Stimulated activated CD4-positive, alpha-beta T cell treated with anti-CD3 and anti-CD28 coated beads, Interleukin-4, amount 100 ng/mL, for 1 hour (primary cell): ENCODE measurements around the gene HNRNPUL1.
A peak's percentile ranks its signal among the peaks of the same experiment; 100 is the strongest.
"Not testable (repeated sequence)": the region's sequence is repeated elsewhere in the genome, so short reads cannot be mapped to it uniquely, and the experiment has no call there.

Experiments used
- DNase-seq: peaks from one replicate; pipeline ENCODE4 v3.0.0-alpha.2; 2020

HNRNPUL1 gene

GRCh38 chr19:41278478-41278877, 14.3 kb downstream of the HNRNPUL1 start:
- no peak for DNase-seq

GRCh38 chr19:41288673-41289530, 24.7 kb downstream of the HNRNPUL1 start:
- no peak for DNase-seq

- DNase-seq: not testable (repeated sequence)
Observed at GRCh38 chr19:41289814-41290213, 25.6 kb downstream of the HNRNPUL1 start.

- DNase-seq: no peak
Observed at GRCh38 chr19:41294393-41294792, 30.2 kb downstream of the HNRNPUL1 start.

GRCh38 chr19:41295499-41295898, 31.3 kb downstream of the HNRNPUL1 start:
- DNase-seq: no peak

- no peak for DNase-seq
Observed at GRCh38 chr19:41296433-41296871, 32.3 kb downstream of the HNRNPUL1 start.

GRCh38 chr19:41297628-41298347, 33.6 kb downstream of the HNRNPUL1 start:
- DNase-seq: no peak

GRCh38 chr19:41298348-41298964, 34.3 kb downstream of the HNRNPUL1 start:
- no peak for DNase-seq

- no peak for DNase-seq
Observed at GRCh38 chr19:41299046-41299754, 35.0 kb downstream of the HNRNPUL1 start.

GRCh38 chr19:41299755-41300089, 35.5 kb downstream of the HNRNPUL1 start:
- DNase-seq: peak; percentile 27

GRCh38 chr19:41300555-41300954, 36.4 kb downstream of the HNRNPUL1 start:
- no peak for DNase-seq

- DNase-seq: peak; percentile 67
Observed at GRCh38 chr19:41302624-41303351, 38.6 kb downstream of the HNRNPUL1 start.

GRCh38 chr19:41303954-41304353, 39.8 kb downstream of the HNRNPUL1 start:
- DNase-seq: no peak

- DNase-seq: no peak
Observed at GRCh38 chr19:41304706-41305483, 40.7 kb downstream of the HNRNPUL1 start.

- no peak for DNase-seq
Observed at GRCh38 chr19:41305927-41306793, 42.0 kb downstream of the HNRNPUL1 start.

GRCh38 chr19:41307090-41307875, 43.1 kb downstream of the HNRNPUL1 start:
- no peak for DNase-seq

- DNase-seq: no peak
Observed at GRCh38 chr19:41307954-41308449, 43.8 kb downstream of the HNRNPUL1 start.

GRCh38 chr19:41308450-41309179, 44.4 kb downstream of the HNRNPUL1 start:
- DNase-seq: peak; percentile 95
